Activated CD8-positive, alpha-beta memory T cell treated with anti-CD3 and anti-CD28 coated beads for 48 hours (primary cell): ENCODE data around the gene CBARP.

Experiments
- DNase-seq, 3 experiments: peaks; one replicate each; pipeline ENCODE4 v3.0.0-alpha.2; 2020; ENCODE audit warnings: low read depth in 2 of 3, low spot score in 2 of 3

The CBARP gene

GRCh38 chr19:1239796-1240737, 2.3 kb upstream of the CBARP start:
- DNase-seq = peak; percentile 89 to 97 (median 96)

DNA sequence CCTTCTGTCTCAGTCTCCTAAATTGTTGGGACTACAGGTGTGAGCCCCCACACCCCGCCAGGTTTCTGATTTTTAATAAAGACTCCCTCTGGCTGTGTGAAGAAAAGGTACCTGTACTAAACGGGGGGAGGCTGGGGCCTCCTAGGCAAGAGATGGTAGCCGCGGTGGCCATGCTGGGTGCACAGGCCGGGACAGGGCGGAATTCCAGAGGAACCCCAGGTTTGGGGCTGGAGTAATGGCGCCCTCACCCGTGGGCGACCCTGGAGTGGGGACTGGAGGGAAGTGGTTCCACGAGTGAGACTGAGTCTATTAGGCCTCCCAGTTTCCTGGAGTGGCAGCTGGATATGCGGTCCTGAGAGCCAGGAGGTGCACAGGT, 1.6 kb upstream of the CBARP start:
- no peak for DNase-seq

DNA sequence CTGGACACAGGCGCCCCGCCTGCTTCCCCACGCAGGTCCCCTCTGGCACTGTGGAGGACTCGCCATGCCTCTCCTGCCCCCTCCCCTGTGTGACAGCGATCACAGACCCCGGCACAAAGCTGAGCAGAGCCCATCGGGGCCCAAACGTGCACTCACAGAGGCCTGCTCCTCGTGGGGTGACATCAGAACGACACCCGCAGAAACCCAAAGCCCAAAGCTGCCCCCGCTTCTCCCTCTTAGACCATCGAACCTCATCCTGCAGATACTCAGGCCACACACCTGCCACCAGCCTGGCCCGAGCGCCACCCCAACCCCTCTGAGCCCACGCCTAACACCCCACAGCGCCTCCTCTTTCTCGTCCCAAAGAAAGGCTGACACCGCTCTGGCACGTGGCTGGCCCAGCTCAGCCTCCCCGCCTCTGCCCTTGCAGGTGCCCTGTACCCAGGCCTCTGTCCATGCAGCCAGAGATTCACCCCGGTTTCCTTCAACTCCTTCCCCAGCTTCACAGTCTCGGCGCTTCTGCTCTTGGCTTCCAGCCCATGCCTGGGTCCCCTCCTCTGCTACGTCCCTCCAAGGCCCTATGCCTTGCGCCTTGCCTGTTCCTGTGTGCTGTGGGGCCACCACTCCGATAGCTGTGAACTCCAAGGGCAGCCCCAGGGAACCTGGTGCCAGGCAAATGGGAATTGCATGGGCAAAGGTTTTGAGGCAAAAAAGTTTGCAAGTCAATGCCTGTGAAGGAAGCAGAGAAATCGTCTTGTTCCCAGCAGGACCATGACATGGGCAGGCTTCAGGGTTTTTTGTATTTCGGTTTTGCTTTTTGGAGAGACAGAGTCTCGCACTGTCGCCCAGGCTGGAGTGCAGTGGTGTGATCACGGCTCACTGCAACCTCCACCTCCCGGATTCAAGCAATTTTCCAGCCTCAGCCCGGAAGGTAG, 831 bp upstream of the CBARP start:
- no peak for DNase-seq

DNA sequence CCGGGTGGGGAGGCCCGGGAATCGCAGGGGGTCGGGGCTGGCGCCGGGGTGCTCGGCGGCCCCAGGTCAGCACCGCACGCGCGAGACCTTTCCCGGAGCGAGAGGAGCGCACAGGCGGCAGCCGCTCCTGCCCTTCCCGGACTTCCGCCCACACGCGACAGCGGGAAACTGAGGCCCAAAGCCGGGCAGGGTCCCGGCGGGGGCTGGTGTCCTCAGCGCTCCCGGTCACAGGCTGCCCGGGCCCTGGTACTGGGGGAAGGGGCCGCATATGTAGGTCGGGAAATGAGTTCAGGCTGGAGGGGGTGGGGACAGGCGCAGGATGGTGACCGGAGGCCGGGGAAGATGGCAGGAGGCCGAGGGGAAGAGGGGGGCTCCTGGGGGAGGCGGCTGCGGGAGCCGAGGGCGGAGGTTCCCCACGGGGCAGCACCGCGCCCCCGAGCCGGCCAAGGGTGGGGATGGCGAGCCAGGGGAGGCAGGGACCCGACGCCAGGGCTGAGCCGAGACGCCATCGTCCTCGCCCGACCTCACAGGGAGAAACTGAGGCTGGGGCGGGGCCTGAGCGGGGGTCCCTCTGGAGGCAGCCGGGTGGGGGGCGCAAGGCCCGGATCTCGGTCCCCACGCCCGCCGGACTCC, 662 bp downstream of the CBARP start:
- no peak for DNase-seq

DNA sequence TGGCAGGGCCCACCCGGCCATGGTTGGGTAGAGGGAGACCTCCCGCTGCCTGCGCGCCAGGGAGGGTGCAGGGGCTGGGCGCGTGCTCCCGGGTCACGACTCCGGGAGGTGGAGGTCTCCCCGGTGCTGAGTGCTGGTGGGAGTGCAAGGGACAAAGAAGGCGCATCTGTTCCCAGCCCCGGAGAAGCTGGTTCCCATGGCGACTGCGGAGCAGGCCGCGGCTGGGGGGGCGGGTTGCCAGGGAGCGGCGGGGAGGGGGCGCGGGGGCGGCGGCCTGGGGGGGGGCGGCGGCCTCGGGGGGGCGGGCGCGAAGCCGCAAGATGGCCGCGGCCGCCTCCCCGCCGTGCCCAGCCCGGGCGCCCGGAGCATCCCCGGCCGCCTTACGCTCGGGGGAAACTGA, 1.2 kb downstream of the CBARP start:
- DNase-seq = no peak

DNA sequence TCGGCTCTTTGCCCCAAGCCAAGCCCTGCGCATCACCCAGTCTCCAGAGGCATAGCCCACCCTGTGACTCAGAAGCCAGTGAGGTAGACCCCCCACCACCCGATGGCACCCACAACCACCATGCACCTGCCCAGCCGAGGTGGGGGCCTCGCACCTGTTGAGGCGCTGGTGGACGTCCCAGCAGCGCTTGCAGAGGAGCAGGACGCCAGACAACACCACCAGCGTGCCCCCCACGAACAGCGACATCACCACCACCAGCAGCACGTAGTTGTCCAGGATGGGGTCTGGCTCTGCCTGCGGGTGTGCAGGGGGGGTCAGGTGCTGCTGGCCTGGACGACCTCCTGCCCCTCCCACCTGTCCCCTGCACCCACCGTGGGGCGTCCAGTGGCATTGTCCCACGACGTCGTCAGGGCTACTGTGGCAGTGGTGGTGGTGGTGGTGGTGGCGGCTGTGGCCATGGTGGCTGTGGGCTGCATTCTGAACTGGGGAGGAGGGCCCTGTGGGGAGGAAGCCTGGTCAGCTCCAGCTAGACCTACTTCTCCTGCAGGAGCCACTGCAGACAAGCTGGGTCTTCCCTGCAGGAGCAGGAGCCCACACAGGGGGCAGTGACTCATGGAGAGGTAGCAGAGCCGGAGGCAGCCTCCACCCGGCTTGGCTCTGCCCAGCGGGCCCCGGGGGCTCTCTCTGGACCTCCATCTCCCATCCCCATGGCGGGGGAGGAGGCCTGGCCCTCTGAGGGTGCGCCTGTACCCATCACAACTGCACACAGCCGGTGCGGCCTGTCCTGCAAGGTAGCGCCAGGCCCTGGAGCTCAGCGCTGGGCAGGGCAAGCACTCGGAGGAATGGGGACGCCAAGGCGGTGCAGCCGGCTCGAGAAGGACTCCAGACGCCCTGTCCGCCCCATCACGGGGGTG, 1.9 kb downstream of the CBARP start:
- no peak for DNase-seq

DNA sequence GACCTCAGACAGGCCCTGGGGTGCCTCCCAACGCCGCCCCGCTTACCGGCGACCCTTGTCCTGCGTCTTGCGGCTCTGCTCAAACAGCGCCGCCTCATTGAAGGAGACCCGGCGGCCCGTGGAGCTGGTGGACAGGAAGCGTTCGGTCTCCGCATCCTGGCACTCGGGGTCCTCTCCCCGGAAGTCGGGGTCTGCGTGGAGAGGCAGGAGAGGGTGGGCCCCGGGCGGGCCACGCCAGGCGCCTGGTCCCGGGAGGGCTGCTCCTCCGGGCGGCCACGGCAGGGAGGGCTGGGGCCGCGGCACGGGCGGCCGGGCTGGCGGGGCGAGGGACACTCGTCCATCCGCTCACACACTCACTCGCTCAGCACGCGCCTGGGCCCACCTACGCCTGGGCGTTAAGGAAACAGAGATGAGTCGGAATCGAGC, 2.8 kb downstream of the CBARP start:
- DNase-seq = no peak

- no peak for DNase-seq
Observed at GRCh38 chr19:1234051-1234954, 3.5 kb downstream of the CBARP start.

GRCh38 chr19:1233115-1233667, 4.6 kb downstream of the CBARP start:
- no peak for DNase-seq

- DNase-seq = no peak
Observed at GRCh38 chr19:1232652-1233072, 5.1 kb downstream of the CBARP start.

GRCh38 chr19:1231729-1232637, 5.8 kb downstream of the CBARP start:
- no peak for DNase-seq

DNA sequence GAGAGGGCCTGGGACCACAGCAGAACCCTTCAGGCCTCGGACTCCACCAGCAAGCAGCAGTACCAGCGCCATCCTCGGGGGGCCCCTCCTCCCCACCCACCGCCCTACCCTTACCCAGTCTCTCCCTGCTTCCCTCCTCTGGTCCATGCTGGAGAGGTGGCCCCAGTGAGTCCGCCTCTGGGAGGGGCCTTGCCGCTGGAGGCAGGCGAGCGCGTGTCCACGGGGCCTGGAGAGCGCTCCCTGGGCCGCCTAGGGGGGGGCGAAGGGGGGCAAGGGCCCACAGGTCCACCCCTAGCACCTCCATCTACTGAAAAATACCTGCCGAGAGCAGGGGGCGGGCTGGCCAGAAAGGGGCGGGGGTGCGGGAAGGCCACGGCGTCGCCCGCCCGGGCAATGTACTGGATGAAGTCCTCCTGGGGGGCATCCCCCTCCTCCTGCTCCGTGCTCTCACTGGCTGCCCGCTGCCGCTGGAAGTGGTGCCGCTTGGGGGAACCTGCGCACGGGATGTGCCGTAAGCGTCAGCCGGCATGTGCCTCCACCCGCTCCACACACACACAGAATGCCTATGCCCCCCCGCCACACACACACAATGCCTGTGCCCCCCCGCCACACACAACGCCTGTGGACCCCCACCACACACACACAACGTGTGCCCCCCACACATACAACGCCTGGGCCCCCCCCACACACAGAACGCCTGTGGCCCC, 6.9 kb downstream of the CBARP start:
- no peak for DNase-seq

DNA sequence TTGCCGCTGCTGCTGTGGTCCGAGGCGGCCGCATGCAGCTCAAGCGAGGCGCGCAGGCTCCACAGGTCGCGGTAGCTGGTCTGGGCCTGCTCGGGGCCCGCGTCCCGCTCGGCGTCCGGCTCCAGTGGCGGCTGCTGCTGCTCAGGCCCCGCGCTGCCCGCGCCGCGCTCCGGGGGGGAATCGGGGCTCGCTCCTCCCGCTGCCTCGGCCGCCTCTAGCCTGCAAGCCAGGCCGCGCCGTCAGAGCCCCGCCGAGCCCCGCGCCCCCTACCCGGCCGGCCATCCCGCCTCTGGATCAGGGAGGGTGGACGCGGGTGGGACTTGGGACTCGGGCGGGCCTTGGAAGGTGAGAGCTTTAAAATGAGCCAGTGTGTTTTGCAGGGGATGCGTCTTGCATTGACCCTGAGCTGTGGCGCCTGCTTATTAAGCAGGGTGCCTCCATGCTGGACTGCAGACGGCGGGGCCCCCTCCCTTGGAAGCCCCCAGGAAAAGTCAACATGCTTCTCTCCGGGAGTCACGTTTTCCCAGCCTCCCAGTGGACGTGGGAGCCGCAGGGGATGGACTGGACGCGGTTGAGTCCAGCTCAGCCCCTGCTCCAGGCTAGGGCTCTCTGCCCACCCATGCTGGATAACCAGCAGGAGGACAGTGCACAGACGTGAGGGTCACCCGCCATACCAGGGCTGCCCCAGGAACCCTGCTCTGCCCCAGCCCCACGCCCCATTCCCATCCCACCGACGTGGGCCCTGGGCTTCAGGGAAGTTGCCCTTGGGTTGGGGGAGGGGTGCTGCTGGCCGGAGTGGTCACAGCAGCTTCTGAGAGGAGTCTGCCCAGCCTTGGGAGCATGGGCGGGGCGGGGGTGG, 7.7 kb downstream of the CBARP start:
- DNase-seq = no peak

DNA sequence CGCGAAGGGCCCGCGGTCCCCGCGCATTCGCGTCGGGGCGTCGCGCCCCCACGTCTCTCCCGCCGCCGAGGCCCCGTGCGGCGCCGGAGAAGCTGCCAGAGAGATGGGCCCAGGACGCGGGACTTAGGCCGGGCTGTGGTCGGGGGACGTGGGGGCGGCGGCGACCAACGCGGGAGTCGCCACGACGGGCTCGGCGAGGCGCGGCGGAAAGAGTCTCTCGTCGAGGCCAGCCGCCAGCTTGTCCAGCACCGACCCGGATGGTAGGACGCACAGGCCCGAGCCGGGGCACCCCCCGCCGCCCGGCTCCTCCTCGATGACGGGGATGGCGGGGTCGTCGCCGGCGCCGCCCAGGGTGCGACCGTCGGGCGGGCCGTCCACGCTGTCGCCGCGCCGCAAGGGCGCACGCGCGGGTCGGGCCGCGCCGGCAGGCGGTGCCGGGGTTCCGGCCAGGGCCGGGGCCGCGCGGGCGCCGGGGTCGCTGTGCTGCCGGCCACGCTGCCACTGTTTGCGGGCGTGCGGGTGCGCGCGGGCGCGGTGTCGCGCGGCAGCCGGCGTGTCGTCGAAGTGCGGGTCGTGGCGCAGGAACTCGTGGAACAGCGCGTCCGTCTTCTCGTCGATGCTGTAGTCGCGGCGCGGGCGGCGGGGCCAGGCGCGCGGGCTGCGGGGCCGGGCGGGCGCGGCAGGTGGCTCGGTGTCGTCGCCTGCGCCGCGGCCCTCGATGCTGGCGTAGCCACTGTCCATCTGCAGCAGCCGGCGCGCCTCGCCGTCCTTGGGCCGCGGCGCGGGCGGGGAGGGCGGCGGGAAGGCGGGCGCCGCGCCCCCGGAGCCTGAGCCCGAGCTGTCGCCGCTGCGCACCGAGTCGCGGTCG, 8.5 kb downstream of the CBARP start:
- no peak for DNase-seq

DNA sequence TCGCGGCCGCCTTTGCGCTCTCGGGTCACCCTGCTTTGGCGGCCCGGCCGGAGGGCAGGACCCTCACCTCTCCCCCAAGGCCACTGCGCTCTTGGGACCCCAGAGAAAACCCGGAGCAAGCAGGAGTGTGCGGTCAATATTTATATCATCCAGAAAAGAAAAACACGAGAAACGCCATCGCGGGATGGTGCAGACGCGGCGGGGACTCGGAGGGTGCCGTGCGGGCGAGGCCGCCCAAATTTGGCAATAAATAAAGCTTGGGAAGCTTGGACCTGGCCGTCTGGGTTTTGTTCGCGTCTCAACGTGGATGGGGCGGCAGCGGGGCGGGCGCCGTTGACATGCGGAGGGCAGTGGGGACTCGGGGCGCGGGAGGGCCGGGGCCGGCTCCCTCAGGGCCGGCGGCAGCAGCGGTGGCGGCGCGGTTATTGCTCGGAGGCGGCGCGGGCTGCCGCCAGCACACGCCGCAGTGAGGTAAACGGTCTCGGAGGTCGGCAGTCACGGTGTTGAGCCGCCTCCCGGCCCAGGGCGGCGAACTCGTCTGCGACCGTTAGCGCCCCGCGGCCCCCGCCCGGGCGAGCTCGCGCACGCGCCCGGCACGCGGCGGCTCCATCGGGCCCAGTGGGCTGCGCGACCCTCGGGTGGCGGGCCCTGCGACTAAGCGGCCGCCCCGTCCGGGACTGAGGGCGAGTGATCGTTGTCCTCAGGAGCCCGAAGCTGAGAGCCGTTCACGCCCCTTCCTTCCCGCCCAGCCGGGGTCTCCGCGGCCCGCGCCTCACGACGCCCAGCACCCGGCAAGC, 9.4 kb downstream of the CBARP start:
- no peak for DNase-seq
